GM21381 (cell line): ENCODE results near the gene PPP1R7.

Experiments used
- ATAC-seq: cut with Tn5 transposase; IDR thresholded peaks from one replicate; pipeline ENCODE4 v1.9.1; 2021; ENCODE audit warnings: mild to moderate bottlenecking, moderate library complexity; ENCODE audit not compliant: unreplicated experiment

The PPP1R7 gene

DNA sequence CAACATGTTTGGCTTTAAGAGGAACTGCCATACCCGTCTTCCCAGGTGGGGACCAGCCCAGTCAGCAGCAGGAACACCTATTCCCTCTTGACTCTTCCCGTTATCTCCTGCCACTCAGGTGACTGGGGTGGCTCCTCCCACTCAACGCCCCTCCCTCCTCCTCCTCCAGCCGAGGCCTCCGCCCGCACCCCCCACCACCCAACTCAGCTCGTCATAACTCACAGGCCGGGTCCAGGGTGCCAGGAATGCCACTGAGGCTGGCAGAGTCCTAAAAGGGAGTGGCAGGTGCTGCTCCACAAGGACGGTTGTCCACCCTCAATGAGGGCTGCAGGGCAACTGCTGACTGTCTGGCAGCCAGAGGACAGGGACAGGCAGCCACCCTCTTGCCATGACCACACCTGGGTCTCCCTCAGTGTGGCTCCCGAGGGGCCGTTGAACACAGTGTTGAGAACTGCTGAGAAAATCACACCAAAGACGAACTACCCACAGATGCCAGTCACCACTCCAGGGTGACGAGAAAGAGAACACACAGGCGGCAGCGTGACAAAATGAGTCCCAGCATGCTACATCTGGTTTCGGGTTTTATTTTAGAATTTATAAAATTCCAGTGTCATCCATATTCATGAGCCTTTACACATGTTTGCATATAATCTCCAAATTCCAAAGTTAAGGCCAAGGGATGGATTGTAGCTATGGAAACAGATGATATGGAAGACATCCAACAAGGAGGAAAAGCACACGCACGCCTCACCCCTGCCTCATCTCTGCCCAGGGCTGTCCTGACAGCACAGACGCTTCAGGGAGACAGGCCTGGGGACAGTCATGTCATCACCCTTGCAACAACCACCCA, 76.7 kb downstream of the PPP1R7 start:
- no peak for ATAC-seq

GRCh38 chr2:241227594-241227993, 77.3 kb downstream of the PPP1R7 start:
- ATAC-seq, result no peak

DNA sequence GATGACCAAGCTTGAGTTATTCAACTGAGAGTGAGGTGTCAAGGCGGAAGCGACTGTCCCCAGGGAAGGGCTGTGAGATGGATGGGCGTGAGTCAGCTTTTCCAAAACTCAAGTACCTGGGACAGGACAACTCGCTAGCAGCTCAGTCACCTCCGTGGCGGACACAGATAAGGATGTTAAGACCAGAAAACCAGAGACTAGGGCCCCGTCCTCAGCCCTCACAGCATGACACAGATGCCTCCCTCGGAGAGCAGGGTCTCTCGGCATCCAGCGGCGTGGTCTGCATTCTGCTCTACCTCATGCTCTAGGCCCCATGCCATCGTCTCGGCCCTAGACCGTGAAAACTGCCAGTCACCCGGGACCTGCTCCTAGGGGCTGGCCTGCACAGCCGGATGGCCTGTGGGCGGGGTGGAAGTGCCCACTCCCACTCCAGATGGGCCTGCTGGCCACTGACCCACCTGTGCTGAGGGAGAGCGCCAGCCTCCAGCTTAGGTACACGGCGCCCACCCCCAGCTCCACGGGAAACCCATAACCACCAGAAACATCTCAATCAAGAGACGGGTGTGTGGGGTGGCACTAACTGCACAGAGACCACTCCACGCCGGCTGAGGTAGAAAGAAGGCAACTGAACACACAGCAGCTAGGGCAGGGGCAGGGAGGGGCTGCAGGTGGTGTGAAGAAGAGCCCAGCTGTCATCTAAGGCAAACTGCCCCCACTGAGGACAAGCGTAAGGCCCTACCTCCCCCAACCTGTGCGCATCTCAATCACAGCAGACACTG, 78.0 kb downstream of the PPP1R7 start:
- ATAC-seq, result no peak

GRCh38 chr2:241228860-241229516, 78.7 kb downstream of the PPP1R7 start:
- ATAC-seq, result no peak

GRCh38 chr2:241229563-241230401, 79.5 kb downstream of the PPP1R7 start:
- no peak for ATAC-seq

- ATAC-seq, result no peak
These were observed 80.2 kb downstream of the PPP1R7 start for GRCh38 chr2:241230435-241230834.

- ATAC-seq, result no peak
These were observed 82.7 kb downstream of the PPP1R7 start for GRCh38 chr2:241232736-241233575.
